GM10248 (cell line): ENCODE data around the gene MYADM.

Source experiments
- CTCF ChIA-PET: fragments of 300-600 bp; sonication (Branson Sonifier 250); formaldehyde crosslinking; extraction: SDS; loops from one replicate; lab custom pipeline; 2021; ENCODE audit warnings: antibody characterized with exemption; lab: Yijun Ruan, JAX
- POLR2A ChIA-PET: fragments of 350-650 bp; sonication (Branson Sonifier 250); formaldehyde crosslinking; extraction: SDS; loops from one replicate; lab custom pipeline; 2020; ENCODE audit warnings: antibody characterized with exemption; lab: Yijun Ruan, JAX
- DNase-seq: peaks from one replicate; pipeline ENCODE4 v3.0.0; 2012; ENCODE audit errors: extremely low spot score
- CTCF ChIP-seq: IDR thresholded peaks from 2 replicates; pipeline ENCODE4 v1.5.1; 2012; ENCODE audit warnings: mild to moderate bottlenecking, low read depth; ENCODE audit errors: extremely low read depth, missing control alignments, control extremely low read depth

Gene MYADM

GRCh38 chr19:53873773-53874605, 6.3 kb downstream of the MYADM start:
- POLR2A ChIA-PET, result interaction anchor here (0.5 to 0.7 kb wide), 2 partner anchors 11 to 34 kb away, joined by 3 read pairs; no protein-coding TSS in a partner anchor
- no peak for TF ChIP-seq CTCF
- CTCF ChIA-PET, result interaction anchor here (1.3 to 1.5 kb wide), 3 partner anchors 8 to 81 kb away, joined by 3 to 4 read pairs (median 3); partner anchors contain the start of gene PRKCG
- DNase-seq, result no peak

- ChIA-PET POLR2A (no interaction called here), CTCF (interaction anchor here (1.3 kb wide), 1 partner anchor 81 kb away, joined by 3 read pairs; no protein-coding TSS in a partner anchor)
- no peak for TF ChIP-seq CTCF
- DNase-seq, result no peak
These were observed 6.9 kb downstream of the MYADM start for GRCh38 chr19:53874606-53874990.

GRCh38 chr19:53875602-53876325, 8.1 kb downstream of the MYADM start:
- CTCF ChIA-PET, result interaction anchor here (1.4 kb wide), 1 partner anchor 148 kb away, joined by 5 read pairs; no protein-coding TSS in a partner anchor
- TF ChIP-seq CTCF, result no peak
- POLR2A ChIA-PET, result no interaction called here
- DNase-seq, result no peak

- CTCF ChIA-PET, result interaction anchor here (1.4 to 1.7 kb wide), 2 partner anchors 25 to 147 kb away, joined by 4 to 5 read pairs; no protein-coding TSS in a partner anchor
- DNase-seq, result no peak
- TF ChIP-seq CTCF, result no peak
- POLR2A ChIA-PET, result interaction anchor here (0.5 to 1.1 kb wide), 2 partner anchors 9 to 19 kb away, joined by 3 to 5 read pairs; partner anchors contain the start of gene MYADM
These were observed 9.1 kb downstream of the MYADM start for GRCh38 chr19:53876651-53877224.

- POLR2A ChIA-PET, result interaction anchor here (1.1 kb wide), 1 partner anchor 9 kb away, joined by 5 read pairs; the partner anchor contains the start of gene MYADM
- no peak for TF ChIP-seq CTCF
- no peak for DNase-seq
- CTCF ChIA-PET, result interaction anchor here (1.7 kb wide), 1 partner anchor 25 kb away, joined by 4 read pairs; no protein-coding TSS in a partner anchor
These were observed 9.7 kb downstream of the MYADM start for GRCh38 chr19:53877361-53877766.

- no peak for TF ChIP-seq CTCF
- DNase-seq, result no peak
- CTCF ChIA-PET, result interaction anchor here (1.6 kb wide), 1 partner anchor 25 kb away, joined by 4 read pairs; no protein-coding TSS in a partner anchor
- POLR2A ChIA-PET, result no interaction called here
These were observed 11.1 kb downstream of the MYADM start for GRCh38 chr19:53878776-53879139.
